Lower lobe of right lung (tissue), 2 donors: ENCODE measurements around the gene KCNK15. TPM values are rescaled to one million over a fixed set of nuclear protein-coding genes. Genes with fewer than 3 reads are reported as not detected.
"Not testable (repeated sequence)": the region's sequence is repeated elsewhere in the genome, so short reads cannot be mapped to it uniquely, and the experiment has no call there.

ENCODE experiments used
- ATAC-seq, 2 donors: fragments of 200-7000 bp; cut with Tn5 transposase; one replicate each; pipeline ENCODE4 v1.9.1; 2020 to 2022; ENCODE audit warnings: mild to moderate bottlenecking in 2 of 2, moderate library complexity in 2 of 2
- DNase-seq: peaks from one replicate; pipeline ENCODE4 v3.0.0-alpha.2; 2020
- H3K27ac ChIP-seq: fragments of 200-600 bp; one replicate; pipeline ENCODE4 v1.8.0; 2022
- H3K27me3 ChIP-seq: fragments of 200-600 bp; one replicate; pipeline ENCODE4 v1.8.0; 2022; ENCODE audit warnings: low read depth
- H3K36me3 ChIP-seq: fragments of 200-600 bp; one replicate; pipeline ENCODE4 v1.8.0; 2022; ENCODE audit warnings: mild to moderate bottlenecking
- H3K4me1 ChIP-seq: fragments of 200-600 bp; one replicate; pipeline ENCODE4 v1.8.0; 2022
- H3K4me3 ChIP-seq: fragments of 200-600 bp; one replicate; pipeline ENCODE4 v1.8.0; 2022; ENCODE audit warnings: mild to moderate bottlenecking
- H3K9me3 ChIP-seq: fragments of 200-600 bp; one replicate; pipeline ENCODE4 v1.8.0; 2022
- CTCF ChIP-seq: fragments of 200-600 bp; IDR thresholded peaks from one replicate; pipeline ENCODE4 v1.8.0; 2022; ENCODE audit warnings: antibody characterized with exemption, mild to moderate bottlenecking
- intact Hi-C: fragments of 100-400 bp; cut with DNase I; formaldehyde crosslinking; loops from one replicate; pipeline ENCODE4 v1.11.0; 2022
- long read RNA-seq: library from polyadenylated mRNA; unstranded; transcript quantifications from one replicate; pipeline ENCODE4 v2.0.0, GENCODE V29; 2021
- total RNA-seq: library from RNA; stranded (reverse); fragmentation: NEBNext Ultra II Directional; extraction: Animal tissue kit (Norgen Biotek cat#: 25700); gene quantifications from one replicate; pipeline ENCODE4 v1.2.1, GENCODE V29; 2021
- donor health status: DM: no; HTN: yes; CAD: no; lungs with severe emphysema.

The KCNK15 gene
- 0.89 TPM for total RNA-seq
- long read RNA-seq, partial matches to known transcripts: 0 of 3 reads
- long read RNA-seq, other reads (novel, unspliced or antisense): 0 of 3 reads

- Histone ChIP-seq H3K27ac (peak within 1 kb of the TSS; percentile 42), H3K4me1 (peaks cover 35% of the 10 kb centered on the region), H3K9me3 (no peaks in the 10 kb centered on the region), H3K36me3 (no peaks in the 10 kb centered on the region), H3K27me3 (peaks cover 36% of the 10 kb centered on the region), H3K4me3 (peak within 1 kb of the TSS; percentile 55)
- intact Hi-C loops: loop anchor here (10.0 kb wide), 1 partner anchor 119 kb away; no protein-coding TSS in a partner anchor
- DNase-seq (no peak), ATAC-seq (peak; percentile 59 to 67)
- no peak for TF ChIP-seq CTCF
Measured at GRCh38 chr20:44745598-44746366, at the start of gene KCNK15. KCNK15 (plus strand) TSS chr20:44745865; CDS start chr20:44745911, 46 bp downstream.

GRCh38 chr20:44696315-44696714, 49.4 kb upstream of the KCNK15 start:
- ATAC-seq: no peak
- no peak for TF ChIP-seq CTCF
- intact Hi-C loops: no loop called here
- H3K27me3 ChIP-seq: no peaks in the 10 kb centered on the region
- peaks cover 34% of the 10 kb centered on the region for H3K4me1 ChIP-seq
- H3K27ac ChIP-seq: peak overlapping the region; percentile 68
- no peaks in the 10 kb centered on the region for H3K36me3 ChIP-seq
- no peak for DNase-seq
- no peak overlapping the region for H3K4me3 ChIP-seq
- no peaks in the 10 kb centered on the region for H3K9me3 ChIP-seq

- intact Hi-C loops, H3K27me3 ChIP-seq, ATAC-seq, DNase-seq, H3K36me3 ChIP-seq, H3K9me3 ChIP-seq, H3K4me3 ChIP-seq: not testable (repeated sequence)
- Histone ChIP-seq H3K4me1 (peaks cover 39% of the 10 kb centered on the region), H3K27ac (peak overlapping the region; percentile 68)
Measured at GRCh38 chr20:44697041-44697440, 48.6 kb upstream of the KCNK15 start.

- Histone ChIP-seq H3K4me1 (peaks cover 41% of the 10 kb centered on the region), H3K9me3 (no peaks in the 10 kb centered on the region), H3K4me3 (no peak overlapping the region), H3K27me3 (no peaks in the 10 kb centered on the region), H3K36me3 (no peaks in the 10 kb centered on the region), H3K27ac (no peak overlapping the region)
- intact Hi-C loops: no loop called here
- ATAC-seq: no peak
- no peak for TF ChIP-seq CTCF
- DNase-seq: no peak
Measured at GRCh38 chr20:44698351-44698750, 47.3 kb upstream of the KCNK15 start.

- peaks cover 45% of the 10 kb centered on the region for H3K4me1 ChIP-seq
- intact Hi-C loops: no loop called here
- ATAC-seq: no peak
- no peak overlapping the region for H3K27ac ChIP-seq
- H3K9me3 ChIP-seq: no peaks in the 10 kb centered on the region
- no peak overlapping the region for H3K4me3 ChIP-seq
- TF ChIP-seq CTCF: no peak
- no peaks in the 10 kb centered on the region for H3K27me3 ChIP-seq
- no peak for DNase-seq
- no peaks in the 10 kb centered on the region for H3K36me3 ChIP-seq
Measured at GRCh38 chr20:44700306-44700705, 45.4 kb upstream of the KCNK15 start.

- Histone ChIP-seq H3K27me3 (no peaks in the 10 kb centered on the region), H3K27ac (no peak overlapping the region), H3K36me3 (no peaks in the 10 kb centered on the region), H3K4me3 (no peak overlapping the region), H3K4me1 (peaks cover 38% of the 10 kb centered on the region), H3K9me3 (no peaks in the 10 kb centered on the region)
- TF ChIP-seq CTCF: no peak
- intact Hi-C loops: no loop called here
- ATAC-seq (no peak), DNase-seq (no peak)
Measured at GRCh38 chr20:44701118-44701857, 44.4 kb upstream of the KCNK15 start.
